Measurements from ENCODE around the gene SLC44A5.
"Not testable (repeated sequence)": the region's sequence is repeated elsewhere in the genome, so short reads cannot be mapped to it uniquely, and the experiment has no call there.

SLC44A5 gene

GRCh38 chr1:75245239-75245638 is 365.7 kb downstream of the SLC44A5 start:
- Mint-ChIP-seq H3K27me3 (ENCODE audit: low read depth) (no peaks in the 10 kb centered on the region), H3K27ac (no peak overlapping the region), H3K36me3 (ENCODE audit: low read depth) (no peaks in the 10 kb centered on the region), H3K9me3 (no peaks in the 10 kb centered on the region), H3K4me1 (ENCODE audit: low read depth) (no peaks in the 10 kb centered on the region), H3K4me3 (no peak overlapping the region)

GRCh38 chr1:75243124-75243523 is 367.8 kb downstream of the SLC44A5 start:
- Mint-ChIP-seq H3K27ac (no peak overlapping the region), H3K4me1 (ENCODE audit: low read depth) (no peaks in the 10 kb centered on the region), H3K9me3 (no peaks in the 10 kb centered on the region), H3K27me3 (ENCODE audit: low read depth) (no peaks in the 10 kb centered on the region), H3K4me3 (no peak overlapping the region), H3K36me3 (ENCODE audit: low read depth) (no peaks in the 10 kb centered on the region)

- no peak overlapping the region for H3K27ac Mint-ChIP-seq
- no peaks in the 10 kb centered on the region for H3K9me3 Mint-ChIP-seq
- no peaks in the 10 kb centered on the region for H3K36me3 Mint-ChIP-seq (ENCODE audit: low read depth)
- H3K27me3 Mint-ChIP-seq (ENCODE audit: low read depth): no peaks in the 10 kb centered on the region
- H3K4me1 Mint-ChIP-seq (ENCODE audit: low read depth): no peaks in the 10 kb centered on the region
- H3K4me3 Mint-ChIP-seq: no peak overlapping the region
These were observed 373.6 kb downstream of the SLC44A5 start for GRCh38 chr1:75237316-75237715.

GRCh38 chr1:75234562-75234961 is 376.4 kb downstream of the SLC44A5 start:
- H3K4me1 Mint-ChIP-seq (ENCODE audit: low read depth): no peaks in the 10 kb centered on the region
- H3K27me3 Mint-ChIP-seq (ENCODE audit: low read depth): no peaks in the 10 kb centered on the region
- H3K9me3 Mint-ChIP-seq: no peaks in the 10 kb centered on the region

GRCh38 chr1:75233302-75233929 is 377.5 kb downstream of the SLC44A5 start:
- no peaks in the 10 kb centered on the region for H3K4me1 Mint-ChIP-seq (ENCODE audit: low read depth)
- no peaks in the 10 kb centered on the region for H3K36me3 Mint-ChIP-seq (ENCODE audit: low read depth)
- no peak overlapping the region for H3K27ac Mint-ChIP-seq
- no peak overlapping the region for H3K4me3 Mint-ChIP-seq
- H3K27me3 Mint-ChIP-seq (ENCODE audit: low read depth): no peaks in the 10 kb centered on the region
- H3K9me3 Mint-ChIP-seq: no peaks in the 10 kb centered on the region

More at GRCh38 chr1:75234562-75234961, 376.4 kb downstream of the SLC44A5 start:
- no peak overlapping the region for H3K4me3 Mint-ChIP-seq
- H3K27ac Mint-ChIP-seq: no peak overlapping the region
- no peaks in the 10 kb centered on the region for H3K36me3 Mint-ChIP-seq (ENCODE audit: low read depth)

GRCh38 chr1:75220072-75220471 is 390.8 kb downstream of the SLC44A5 start:
- H3K27ac Mint-ChIP-seq: no peak overlapping the region
- H3K4me3 Mint-ChIP-seq: no peak overlapping the region
- no peaks in the 10 kb centered on the region for H3K27me3 Mint-ChIP-seq (ENCODE audit: low read depth)
- H3K4me1 Mint-ChIP-seq (ENCODE audit: low read depth): no peaks in the 10 kb centered on the region
- no peaks in the 10 kb centered on the region for H3K9me3 Mint-ChIP-seq
- H3K36me3 Mint-ChIP-seq (ENCODE audit: low read depth): no peaks in the 10 kb centered on the region

- Mint-ChIP-seq H3K9me3 (no peaks in the 10 kb centered on the region), H3K4me3 (no peak overlapping the region), H3K27ac (no peak overlapping the region), H3K4me1 (ENCODE audit: low read depth) (no peaks in the 10 kb centered on the region), H3K36me3 (ENCODE audit: low read depth) (no peaks in the 10 kb centered on the region), H3K27me3 (ENCODE audit: low read depth) (no peaks in the 10 kb centered on the region)
These were observed 396.9 kb downstream of the SLC44A5 start for GRCh38 chr1:75214017-75214416.

- Mint-ChIP-seq H3K27ac (no peak overlapping the region), H3K4me1 (ENCODE audit: low read depth) (no peaks in the 10 kb centered on the region), H3K4me3 (no peak overlapping the region), H3K9me3 (no peaks in the 10 kb centered on the region), H3K36me3 (ENCODE audit: low read depth) (no peaks in the 10 kb centered on the region), H3K27me3 (ENCODE audit: low read depth) (no peaks in the 10 kb centered on the region)
These were observed 399.3 kb downstream of the SLC44A5 start for GRCh38 chr1:75211648-75212047.

GRCh38 chr1:75208862-75209261 is 402.1 kb downstream of the SLC44A5 start:
- Mint-ChIP-seq H3K9me3 (no peaks in the 10 kb centered on the region), H3K4me1 (ENCODE audit: low read depth) (no peaks in the 10 kb centered on the region), H3K27me3 (ENCODE audit: low read depth) (no peaks in the 10 kb centered on the region), H3K4me3 (no peak overlapping the region), H3K36me3 (ENCODE audit: low read depth) (no peaks in the 10 kb centered on the region), H3K27ac (no peak overlapping the region)

- Mint-ChIP-seq H3K27ac (no peak overlapping the region), H3K4me1 (ENCODE audit: low read depth) (no peaks in the 10 kb centered on the region), H3K9me3 (no peaks in the 10 kb centered on the region), H3K4me3 (no peak overlapping the region), H3K27me3 (ENCODE audit: low read depth) (no peaks in the 10 kb centered on the region), H3K36me3 (ENCODE audit: low read depth) (no peaks in the 10 kb centered on the region)
These were observed 407.3 kb downstream of the SLC44A5 start for GRCh38 chr1:75203415-75204277.

- Mint-ChIP-seq H3K27me3 (ENCODE audit: low read depth) (no peaks in the 10 kb centered on the region), H3K4me1 (ENCODE audit: low read depth) (no peaks in the 10 kb centered on the region), H3K4me3 (no peak overlapping the region), H3K36me3 (ENCODE audit: low read depth) (no peaks in the 10 kb centered on the region), H3K9me3 (no peaks in the 10 kb centered on the region), H3K27ac (no peak overlapping the region)
These were observed 408.2 kb downstream of the SLC44A5 start for GRCh38 chr1:75202751-75203150.

- Mint-ChIP-seq H3K4me1 (ENCODE audit: low read depth) (no peaks in the 10 kb centered on the region), H3K9me3 (no peaks in the 10 kb centered on the region), H3K4me3 (no peak overlapping the region), H3K36me3 (ENCODE audit: low read depth) (no peaks in the 10 kb centered on the region), H3K27me3 (ENCODE audit: low read depth) (no peaks in the 10 kb centered on the region), H3K27ac (no peak overlapping the region)
These were observed 412.2 kb downstream of the SLC44A5 start for GRCh38 chr1:75198761-75199160.

GRCh38 chr1:75198163-75198562 is 412.8 kb downstream of the SLC44A5 start:
- H3K27ac Mint-ChIP-seq: no peak overlapping the region
- H3K36me3 Mint-ChIP-seq (ENCODE audit: low read depth): no peaks in the 10 kb centered on the region
- H3K4me1 Mint-ChIP-seq (ENCODE audit: low read depth): no peaks in the 10 kb centered on the region
- H3K9me3 Mint-ChIP-seq: no peaks in the 10 kb centered on the region
- no peaks in the 10 kb centered on the region for H3K27me3 Mint-ChIP-seq (ENCODE audit: low read depth)
- no peak overlapping the region for H3K4me3 Mint-ChIP-seq

- no peak overlapping the region for H3K4me3 Mint-ChIP-seq
- no peaks in the 10 kb centered on the region for H3K4me1 Mint-ChIP-seq (ENCODE audit: low read depth)
- no peaks in the 10 kb centered on the region for H3K9me3 Mint-ChIP-seq
- no peaks in the 10 kb centered on the region for H3K36me3 Mint-ChIP-seq (ENCODE audit: low read depth)
- H3K27me3 Mint-ChIP-seq (ENCODE audit: low read depth): no peaks in the 10 kb centered on the region
- H3K27ac Mint-ChIP-seq: no peak overlapping the region
These were observed 422.0 kb downstream of the SLC44A5 start for GRCh38 chr1:75188892-75189291.

GRCh38 chr1:75181214-75181955 is 429.5 kb downstream of the SLC44A5 start:
- not testable (repeated sequence) for H3K36me3 Mint-ChIP-seq (ENCODE audit: low read depth); H3K27ac Mint-ChIP-seq; H3K9me3 Mint-ChIP-seq; H3K27me3 Mint-ChIP-seq (ENCODE audit: low read depth); H3K4me3 Mint-ChIP-seq; H3K4me1 Mint-ChIP-seq (ENCODE audit: low read depth)

All from T-helper 1 cell treated with Interleukin-12 subunit alpha and Interleukin-12 subunit beta and Interleukin-4 antibody, amounts not matched to agents 30 μg/mL and 1 μg/mL, for 36 hours (primary cell).